ENCODE measurements around the gene FHL2.

Gene FHL2

DNA sequence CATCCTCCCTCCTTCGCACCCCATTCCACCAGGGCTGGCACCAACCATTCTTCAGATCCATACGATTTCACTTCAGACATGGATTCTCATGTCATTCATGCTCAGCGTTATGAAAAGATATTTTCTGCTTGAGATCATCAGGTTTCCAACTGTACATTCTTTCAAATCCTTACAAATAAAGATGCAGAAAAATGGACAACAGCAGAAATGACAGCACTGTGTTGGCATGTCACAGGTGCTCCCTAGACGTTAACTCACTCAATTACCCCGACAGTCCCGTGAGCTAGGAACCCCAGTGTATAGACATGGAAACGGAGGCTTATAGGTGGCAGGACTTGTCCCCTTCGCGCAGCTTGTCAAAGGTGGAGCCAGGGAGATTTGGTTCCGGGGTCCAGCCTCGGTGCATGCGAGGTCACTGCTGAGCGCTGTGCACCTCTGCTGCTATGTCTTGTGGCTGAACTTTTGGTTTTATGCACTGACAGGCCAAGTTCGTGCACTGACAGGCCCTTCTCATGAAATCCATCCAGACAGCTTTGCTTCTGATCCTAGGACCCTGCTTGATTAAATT lies 17.7 kb downstream of the FHL2 start:
- no peak for TF ChIP-seq SIN3A (IDR thresholded peaks at IDR 0.05; ENCODE audit: borderline replicate concordance, insufficient read depth, low read length)
- TF ChIP-seq POLR2AphosphoS5 (IDR thresholded peaks at IDR 0.05; ENCODE audit: low read depth, low read length) = no peak
- TF ChIP-seq, protein P1, sequence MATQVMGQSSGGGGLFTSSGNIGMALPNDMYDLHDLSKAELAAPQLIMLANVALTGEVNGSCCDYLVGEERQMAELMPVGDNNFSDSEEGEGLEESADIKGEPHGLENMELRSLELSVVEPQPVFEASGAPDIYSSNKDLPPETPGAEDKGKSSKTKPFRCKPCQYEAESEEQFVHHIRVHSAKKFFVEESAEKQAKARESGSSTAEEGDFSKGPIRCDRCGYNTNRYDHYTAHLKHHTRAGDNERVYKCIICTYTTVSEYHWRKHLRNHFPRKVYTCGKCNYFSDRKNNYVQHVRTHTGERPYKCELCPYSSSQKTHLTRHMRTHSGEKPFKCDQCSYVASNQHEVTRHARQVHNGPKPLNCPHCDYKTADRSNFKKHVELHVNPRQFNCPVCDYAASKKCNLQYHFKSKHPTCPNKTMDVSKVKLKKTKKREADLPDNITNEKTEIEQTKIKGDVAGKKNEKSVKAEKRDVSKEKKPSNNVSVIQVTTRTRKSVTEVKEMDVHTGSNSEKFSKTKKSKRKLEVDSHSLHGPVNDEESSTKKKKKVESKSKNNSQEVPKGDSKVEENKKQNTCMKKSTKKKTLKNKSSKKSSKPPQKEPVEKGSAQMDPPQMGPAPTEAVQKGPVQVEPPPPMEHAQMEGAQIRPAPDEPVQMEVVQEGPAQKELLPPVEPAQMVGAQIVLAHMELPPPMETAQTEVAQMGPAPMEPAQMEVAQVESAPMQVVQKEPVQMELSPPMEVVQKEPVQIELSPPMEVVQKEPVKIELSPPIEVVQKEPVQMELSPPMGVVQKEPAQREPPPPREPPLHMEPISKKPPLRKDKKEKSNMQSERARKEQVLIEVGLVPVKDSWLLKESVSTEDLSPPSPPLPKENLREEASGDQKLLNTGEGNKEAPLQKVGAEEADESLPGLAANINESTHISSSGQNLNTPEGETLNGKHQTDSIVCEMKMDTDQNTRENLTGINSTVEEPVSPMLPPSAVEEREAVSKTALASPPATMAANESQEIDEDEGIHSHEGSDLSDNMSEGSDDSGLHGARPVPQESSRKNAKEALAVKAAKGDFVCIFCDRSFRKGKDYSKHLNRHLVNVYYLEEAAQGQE (IDR thresholded peaks at IDR 0.05; ENCODE audit: insufficient read depth in 1 of 2, low read depth in 2 of 2, low read length in 2 of 2) = no peak
- no peak for TF ChIP-seq TAF1 (IDR thresholded peaks at IDR 0.05; ENCODE audit: borderline replicate concordance, insufficient read depth, low read length)
- no peak for TF ChIP-seq FOXP2 (optimal IDR thresholded peaks at IDR 0.05; ENCODE audit: borderline replicate concordance, extremely low read depth, extremely low read length, insufficient read depth)

DNA sequence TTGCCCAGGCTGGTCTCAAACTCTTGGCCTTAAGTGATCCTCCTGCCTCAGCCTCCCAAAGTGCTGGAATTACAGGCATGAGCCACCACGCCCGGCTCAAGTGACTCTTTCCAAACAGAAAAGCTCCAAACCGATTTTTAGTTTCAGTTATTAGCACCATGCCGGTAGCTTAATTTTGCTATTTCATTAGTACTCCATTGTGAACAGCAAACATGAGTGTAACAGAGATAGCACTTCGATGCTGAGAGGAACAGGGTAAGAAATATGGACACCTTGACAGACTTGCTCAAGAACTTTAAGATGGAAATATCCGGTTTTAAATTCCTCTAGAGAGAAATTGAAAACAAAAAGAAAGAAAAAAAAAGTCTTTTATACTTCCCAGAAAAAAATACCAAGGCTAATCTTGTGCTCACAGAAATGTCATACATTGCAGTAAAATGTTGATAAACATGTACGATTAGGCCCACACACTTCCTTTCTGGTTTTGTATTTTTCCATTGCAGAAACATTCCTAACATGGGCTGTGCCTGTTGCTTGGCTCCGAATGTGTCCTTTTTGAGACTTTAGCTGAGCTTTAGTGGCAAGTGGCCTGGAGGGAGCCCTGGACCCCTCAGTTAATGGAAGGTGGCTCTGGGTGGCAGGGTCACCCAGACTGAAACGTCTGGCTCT lies 18.3 kb downstream of the FHL2 start:
- TF ChIP-seq, protein P1 (IDR thresholded peaks at IDR 0.05; ENCODE audit: insufficient read depth in 1 of 2, low read depth in 2 of 2, low read length in 2 of 2) = no peak

DNA sequence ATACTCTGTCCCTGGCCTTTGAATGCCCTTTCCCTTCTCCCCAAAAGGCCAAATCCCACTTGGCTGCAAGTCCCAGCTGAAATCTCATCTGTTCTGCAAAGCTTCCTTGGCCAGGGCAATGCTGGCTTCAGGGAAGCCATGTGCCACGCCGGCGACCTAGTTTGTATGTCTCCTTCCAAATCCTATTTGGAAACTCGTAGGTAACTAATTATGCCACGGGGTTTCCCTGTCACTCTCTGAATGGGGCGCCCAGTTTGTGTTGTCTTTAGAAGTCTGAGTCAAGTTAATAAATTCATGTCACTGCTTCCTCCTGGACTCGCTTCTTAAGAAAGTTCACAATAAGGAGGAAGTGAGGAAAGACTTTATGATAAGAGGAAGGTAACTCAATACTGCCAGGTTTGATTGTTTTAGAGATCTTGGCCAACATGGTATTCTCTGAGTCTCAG lies 19.1 kb downstream of the FHL2 start:
- TF ChIP-seq POLR2AphosphoS5 (IDR thresholded peaks at IDR 0.05; ENCODE audit: low read depth, low read length) (no peak), SIN3A (IDR thresholded peaks at IDR 0.05; ENCODE audit: borderline replicate concordance, insufficient read depth, low read length) (no peak), FOXP2 (optimal IDR thresholded peaks at IDR 0.05; ENCODE audit: borderline replicate concordance, extremely low read depth, extremely low read length, insufficient read depth) (no peak), TAF1 (IDR thresholded peaks at IDR 0.05; ENCODE audit: borderline replicate concordance, insufficient read depth, low read length) (no peak)
- TF ChIP-seq, protein P1 (IDR thresholded peaks at IDR 0.05; ENCODE audit: insufficient read depth in 1 of 2, low read depth in 2 of 2, low read length in 2 of 2) = no peak

DNA sequence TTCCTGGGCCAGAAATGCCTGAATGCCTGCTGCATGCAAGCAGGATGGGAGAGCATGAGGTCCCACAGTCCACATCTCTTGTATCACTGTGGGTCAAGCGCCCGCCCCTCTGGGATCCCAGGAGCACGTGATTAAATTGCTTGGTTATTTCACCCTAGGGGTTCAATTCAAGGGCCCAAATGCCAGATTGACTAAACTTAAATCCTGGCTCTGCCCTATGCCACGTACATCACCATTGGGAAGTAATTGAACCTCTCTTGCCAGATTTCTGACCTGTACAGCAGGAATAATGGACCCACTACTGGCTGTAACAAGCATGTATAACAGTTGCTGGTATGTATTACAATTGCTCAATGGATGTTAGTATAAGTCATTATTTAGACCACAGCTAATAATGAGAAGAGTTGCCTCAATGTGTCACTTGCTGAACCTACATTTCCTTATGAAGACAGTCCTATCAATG lies 19.9 kb downstream of the FHL2 start:
- TF ChIP-seq FOXP2 (optimal IDR thresholded peaks at IDR 0.05; ENCODE audit: borderline replicate concordance, extremely low read depth, extremely low read length, insufficient read depth) (no peak), SIN3A (IDR thresholded peaks at IDR 0.05; ENCODE audit: borderline replicate concordance, insufficient read depth, low read length) (no peak), TAF1 (IDR thresholded peaks at IDR 0.05; ENCODE audit: borderline replicate concordance, insufficient read depth, low read length) (no peak), POLR2AphosphoS5 (IDR thresholded peaks at IDR 0.05; ENCODE audit: low read depth, low read length) (no peak)
- TF ChIP-seq, protein P1 (IDR thresholded peaks at IDR 0.05; ENCODE audit: insufficient read depth in 1 of 2, low read depth in 2 of 2, low read length in 2 of 2) = no peak

All from PFSK-1 (cell line).